ENCODE measurements around the gene TUBB8.

The TUBB8 gene

GRCh38 chr10:48996-49395 lies at the start of gene TUBB8:
TSS of gene TUBB8 (minus strand) at chr10:49296. CDS start at chr10:49238, 58 bp downstream.
- Histone ChIP-seq H3K27ac (ENCODE audit: low read depth, low read length) (no peak within 1 kb of the TSS), H3K36me3 (ENCODE audit: low read length) (no peaks in the 10 kb centered on the region), H4K20me1 (ENCODE audit: low read depth, low read length) (no peaks in the 10 kb centered on the region), H3K9me2 (replicated peaks; ENCODE audit: insufficient read depth, low read length) (no peaks in the 10 kb centered on the region), H3K27me3 (ENCODE audit: low read length) (no peaks in the 10 kb centered on the region), H3K79me2 (ENCODE audit: insufficient read depth, low read length) (no peaks in the 10 kb centered on the region), H3K9me3 (ENCODE audit: insufficient read depth, low read length) (no peaks in the 10 kb centered on the region), H2AFZ (ENCODE audit: low read depth, low read length, severe bottlenecking) (no peak within 1 kb of the TSS), H3F3A (ENCODE audit: insufficient read depth) (no peaks in the 10 kb centered on the region), H3K9ac (ENCODE audit: low read length) (no peak within 1 kb of the TSS), H3K4me3 (ENCODE audit: insufficient read depth, low read length, poor library complexity, severe bottlenecking) (no peak within 1 kb of the TSS), H3K4me2 (ENCODE audit: low read depth, low read length, poor library complexity, severe bottlenecking) (no peak within 1 kb of the TSS)
- TF ChIP-seq CTCF (IDR thresholded peaks at IDR 0.05; ENCODE audit: insufficient read depth, low read length, poor library complexity, severe bottlenecking) (no peak), EZH2phosphoT487 (conservative IDR thresholded peaks at IDR 0.05; ENCODE audit: low read length) (no peak)

- no peaks in the 10 kb centered on the region for H4K20me1 ChIP-seq (ENCODE audit: low read depth, low read length)
- no peaks in the 10 kb centered on the region for H3K36me3 ChIP-seq (ENCODE audit: low read length)
- H3K9me3 ChIP-seq (ENCODE audit: insufficient read depth, low read length) = peaks cover 38% of the 10 kb centered on the region; the same call in 1 of the 2 replicates
- H3K4me3 ChIP-seq (ENCODE audit: insufficient read depth, low read length, poor library complexity, severe bottlenecking) = no peak overlapping the region
- H3K9ac ChIP-seq (ENCODE audit: low read length) = no peak overlapping the region
- no peaks in the 10 kb centered on the region for H3K27me3 ChIP-seq (ENCODE audit: low read length)
- no peak overlapping the region for H2AFZ ChIP-seq (ENCODE audit: low read depth, low read length, severe bottlenecking)
- TF ChIP-seq EZH2phosphoT487 (conservative IDR thresholded peaks at IDR 0.05; ENCODE audit: low read length) (no peak), CTCF (IDR thresholded peaks at IDR 0.05; ENCODE audit: insufficient read depth, low read length, poor library complexity, severe bottlenecking) (no peak)
- H3K9me2 ChIP-seq (replicated peaks; ENCODE audit: insufficient read depth, low read length) = no peaks in the 10 kb centered on the region
- no peaks in the 10 kb centered on the region for H3K79me2 ChIP-seq (ENCODE audit: insufficient read depth, low read length)
- no peaks in the 10 kb centered on the region for H3F3A ChIP-seq (ENCODE audit: insufficient read depth)
- H3K27ac ChIP-seq (ENCODE audit: low read depth, low read length) = no peak overlapping the region
- H3K4me2 ChIP-seq (ENCODE audit: low read depth, low read length, poor library complexity, severe bottlenecking) = no peak overlapping the region
These were observed 47.4 kb upstream of the TUBB8 start for GRCh38 chr10:96466-96865.

GRCh38 chr10:95356-96115 lies 46.4 kb upstream of the TUBB8 start:
- Histone ChIP-seq H3K9ac (ENCODE audit: low read length) (no peak overlapping the region), H3K27ac (ENCODE audit: low read depth, low read length) (no peak overlapping the region), H3K9me2 (replicated peaks; ENCODE audit: insufficient read depth, low read length) (no peaks in the 10 kb centered on the region), H3K79me2 (ENCODE audit: insufficient read depth, low read length) (no peaks in the 10 kb centered on the region), H3K4me3 (ENCODE audit: insufficient read depth, low read length, poor library complexity, severe bottlenecking) (no peak overlapping the region), H2AFZ (ENCODE audit: low read depth, low read length, severe bottlenecking) (no peak overlapping the region), H3K9me3 (ENCODE audit: insufficient read depth, low read length) (peaks cover 38% of the 10 kb centered on the region; the same call in 1 of the 2 replicates), H3K27me3 (ENCODE audit: low read length) (no peaks in the 10 kb centered on the region), H3K36me3 (ENCODE audit: low read length) (no peaks in the 10 kb centered on the region), H3K4me2 (ENCODE audit: low read depth, low read length, poor library complexity, severe bottlenecking) (no peak overlapping the region), H3F3A (ENCODE audit: insufficient read depth) (no peaks in the 10 kb centered on the region), H4K20me1 (ENCODE audit: low read depth, low read length) (no peaks in the 10 kb centered on the region)
- TF ChIP-seq EZH2phosphoT487 (conservative IDR thresholded peaks at IDR 0.05; ENCODE audit: low read length) (no peak), CTCF (IDR thresholded peaks at IDR 0.05; ENCODE audit: insufficient read depth, low read length, poor library complexity, severe bottlenecking) (no peak)

Data from SU-DHL-6 (cell line).